Epidermal melanocyte (primary cell): ENCODE results near the gene TNK2.
"Not testable (repeated sequence)": the region's sequence is repeated elsewhere in the genome, so short reads cannot be mapped to it uniquely, and the experiment has no call there.

Source experiments
- DNase-seq: peaks from one replicate; pipeline ENCODE4 v3.0.0; 2011; ENCODE audit warnings: low spot score; ENCODE audit not compliant: insufficient read length

The TNK2 gene

DNA sequence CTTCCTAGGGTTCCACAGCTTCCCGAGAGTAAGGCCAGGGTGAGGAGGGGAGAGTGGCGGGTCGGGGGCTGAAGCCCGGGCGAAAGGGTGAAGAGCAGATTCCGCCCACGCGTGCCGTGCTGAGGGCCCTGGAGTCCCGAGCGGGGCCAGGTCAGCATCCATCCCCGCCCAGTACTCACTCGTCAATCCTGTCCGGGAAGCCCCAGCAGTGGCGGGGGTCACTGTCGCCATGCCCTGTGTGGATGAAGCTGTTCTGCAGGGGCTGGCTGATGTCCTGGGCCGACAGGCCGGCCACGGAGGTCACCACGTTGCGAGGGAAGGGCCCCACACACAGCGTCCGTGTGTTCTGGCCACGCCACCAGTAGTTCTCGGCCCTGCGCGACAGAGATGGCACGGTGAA, 36.3 kb downstream of the TNK2 start:
- no peak for DNase-seq

DNA sequence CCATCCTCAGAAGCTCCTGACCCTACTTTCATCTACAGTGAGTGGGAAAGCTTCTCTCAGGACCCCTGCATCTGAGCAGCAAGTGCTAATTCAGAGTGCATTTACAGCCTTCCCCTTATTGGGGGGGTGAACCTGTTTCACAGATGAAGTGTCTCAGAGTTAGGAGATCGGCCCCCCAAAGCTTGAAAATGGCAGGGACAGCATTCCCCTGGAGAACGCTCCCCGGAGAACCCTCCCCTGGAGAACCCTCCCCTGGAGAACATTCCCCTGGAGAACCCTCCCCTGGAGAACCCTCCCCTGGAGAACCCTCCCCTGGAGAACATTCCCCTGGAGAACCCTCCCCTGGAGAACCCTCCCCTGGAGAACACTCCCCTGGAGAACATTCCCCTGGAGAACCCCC, 36.7 kb downstream of the TNK2 start:
- not testable (repeated sequence) for DNase-seq

DNA sequence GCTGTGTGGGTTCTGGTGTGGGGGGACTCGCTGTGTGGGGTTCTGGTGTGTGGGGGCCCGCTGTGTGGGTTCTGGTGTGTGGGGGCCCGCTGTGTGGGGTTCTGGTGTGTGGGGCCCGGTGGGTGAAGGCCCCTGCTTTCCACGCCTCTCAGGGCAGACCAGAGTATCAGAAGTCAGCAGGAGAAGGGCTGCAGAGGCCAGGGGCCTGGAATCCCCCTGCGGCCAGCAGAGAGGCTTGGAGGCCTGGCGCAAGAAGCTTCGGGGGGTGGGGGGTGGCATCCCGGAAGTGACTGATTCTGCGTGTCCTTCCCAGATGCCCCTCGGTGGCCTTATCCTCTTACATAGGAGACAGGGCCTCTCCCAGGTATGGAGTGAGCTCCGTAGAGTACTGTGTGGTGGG, 37.4 kb downstream of the TNK2 start:
- DNase-seq = no peak

- DNase-seq = no peak
These were observed 37.9 kb downstream of the TNK2 start for GRCh38 chr3:195870442-195870841.

GRCh38 chr3:195869413-195870001, 38.8 kb downstream of the TNK2 start:
- DNase-seq = no peak

DNA sequence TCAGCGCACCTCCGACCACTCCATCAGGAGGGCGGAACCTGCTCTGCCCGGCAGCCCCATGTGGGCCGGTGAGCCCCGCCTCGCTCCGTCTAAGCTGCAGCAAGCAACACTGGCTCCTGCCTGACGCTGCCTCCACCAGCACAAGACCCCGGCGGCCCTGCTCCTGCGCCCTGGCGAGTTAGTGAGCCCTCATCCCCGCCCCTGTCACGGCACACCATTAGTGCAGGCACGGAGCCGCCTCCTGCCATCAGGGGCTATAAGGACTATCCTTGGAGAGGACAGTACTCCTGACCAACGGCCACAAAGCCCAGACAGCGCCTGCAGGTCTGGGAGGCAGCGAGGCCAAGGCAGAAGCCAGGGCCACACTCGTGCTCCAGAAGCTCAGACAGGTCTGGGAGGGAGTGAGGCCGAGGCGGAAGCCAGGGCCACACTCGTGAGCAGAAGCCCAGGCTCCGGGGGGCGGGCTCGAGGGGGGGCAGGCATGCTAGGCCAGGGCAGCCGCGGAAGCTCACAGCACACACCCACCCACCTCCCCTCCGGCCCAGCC, 39.4 kb downstream of the TNK2 start:
- no peak for DNase-seq

DNA sequence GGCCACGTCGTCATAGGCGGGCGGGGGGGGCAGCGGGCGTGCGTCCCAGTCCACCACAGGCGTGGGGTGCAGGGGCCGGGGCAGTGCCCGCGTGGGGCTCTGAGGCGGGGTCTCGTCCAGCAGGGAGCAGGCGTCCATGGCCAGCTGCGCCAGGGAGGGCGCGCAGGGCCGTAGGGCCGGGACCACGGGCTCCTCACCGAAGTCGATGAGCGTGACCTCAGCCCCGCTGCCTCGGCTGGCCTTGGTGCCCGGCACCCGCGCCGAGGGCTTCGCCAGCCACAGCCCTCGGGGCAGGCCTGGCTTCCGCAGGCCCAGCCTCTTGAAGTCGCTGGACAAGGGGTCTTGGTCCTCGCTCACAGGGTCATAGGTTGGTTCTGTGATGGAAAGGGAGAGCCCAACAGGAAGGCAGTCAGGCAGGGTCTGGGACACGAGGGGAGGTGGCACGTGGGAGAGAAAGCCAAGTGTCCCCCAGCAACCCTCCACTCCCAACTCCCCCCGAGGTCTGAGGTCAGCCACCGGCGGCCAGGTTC, 40.0 kb downstream of the TNK2 start:
- no peak for DNase-seq

DNA sequence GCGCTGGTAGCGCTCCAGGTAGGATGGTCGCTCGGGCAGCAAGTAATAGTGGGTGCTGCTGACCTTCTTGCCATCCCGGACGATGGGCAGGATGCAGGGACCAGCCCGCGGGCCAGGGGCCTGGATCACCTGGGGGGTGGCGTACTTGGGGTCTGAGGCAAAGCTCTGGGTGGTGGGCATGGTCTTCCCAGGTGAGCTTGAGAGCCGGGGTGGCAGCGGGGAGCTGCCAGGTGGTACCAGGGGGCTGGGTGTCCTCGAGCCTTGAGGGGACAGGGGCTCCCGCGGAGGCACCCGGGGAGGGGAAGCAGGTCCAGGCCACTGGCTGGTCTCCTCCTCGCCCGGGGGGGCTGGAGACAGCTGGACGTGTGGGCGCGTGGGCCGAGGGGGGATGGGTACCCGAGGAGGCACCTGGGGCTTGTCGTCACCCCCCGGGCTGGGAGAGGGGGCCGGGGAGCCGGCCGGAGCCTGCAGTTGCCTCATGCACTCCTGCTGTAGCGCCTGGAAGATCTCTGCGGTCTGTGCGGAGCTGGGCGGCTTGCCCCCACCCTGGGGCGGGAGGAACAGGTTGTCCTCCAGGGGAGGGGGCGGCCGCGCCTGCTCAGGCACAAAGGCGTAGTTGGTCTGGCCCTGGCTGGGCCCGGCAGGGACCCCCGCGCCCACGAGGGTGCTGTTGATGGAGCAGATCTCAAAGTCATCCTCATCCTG, 40.6 kb downstream of the TNK2 start:
- DNase-seq = no peak

GRCh38 chr3:195866686-195867511, 41.5 kb downstream of the TNK2 start:
- DNase-seq = no peak

DNA sequence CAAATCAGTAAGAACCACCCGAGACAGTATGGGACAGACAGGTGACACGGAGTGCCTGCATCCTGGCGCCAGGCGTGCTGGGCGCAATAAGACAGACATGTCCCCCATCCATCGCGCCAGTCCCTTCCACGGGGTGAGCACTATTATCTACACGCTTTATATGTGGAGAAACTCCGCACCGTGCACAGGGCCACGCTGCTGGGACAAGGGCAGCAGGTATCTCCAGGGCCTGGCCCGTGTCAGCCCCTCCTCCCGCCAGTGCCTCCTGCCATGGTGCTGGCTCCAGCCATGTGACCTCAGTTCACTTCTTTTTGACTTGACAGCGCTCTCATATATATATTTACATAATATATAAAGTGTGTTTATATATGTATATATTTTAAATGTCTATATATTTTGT, 42.6 kb downstream of the TNK2 start:
- no peak for DNase-seq

- DNase-seq = peak; percentile 89
These were observed 45.0 kb downstream of the TNK2 start for GRCh38 chr3:195863121-195864061.

- not testable (repeated sequence) for DNase-seq
These were observed 46.0 kb downstream of the TNK2 start for GRCh38 chr3:195862318-195862717.

DNA sequence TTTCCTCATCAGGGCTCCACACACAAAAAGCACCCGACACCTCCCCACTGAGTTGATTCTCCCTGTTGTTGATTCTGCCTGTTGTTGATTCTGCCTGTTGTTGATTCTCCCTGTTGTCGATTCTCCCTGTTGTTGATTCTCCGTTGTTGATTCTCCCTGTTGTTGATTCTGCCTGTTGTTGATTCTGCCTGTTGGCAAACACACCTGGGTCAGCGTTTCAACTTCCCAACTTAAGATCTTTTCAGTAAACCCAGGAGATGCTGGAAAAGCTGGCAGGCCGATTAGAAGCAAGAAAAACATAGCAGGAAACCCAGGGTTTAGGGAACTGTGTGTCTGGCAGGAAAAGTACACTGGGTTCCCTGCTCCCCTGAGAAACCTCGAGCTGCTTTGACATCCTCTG, 47.9 kb downstream of the TNK2 start:
- DNase-seq = no peak

- no peak for DNase-seq
These were observed 48.4 kb downstream of the TNK2 start for GRCh38 chr3:195859846-195860411.

- DNase-seq = peak; percentile 95
These were observed 49.1 kb downstream of the TNK2 start for GRCh38 chr3:195859061-195859845.

GRCh38 chr3:195856410-195857084, 51.8 kb downstream of the TNK2 start:
- DNase-seq = no peak

GRCh38 chr3:195855471-195856409, 52.6 kb downstream of the TNK2 start:
- no peak for DNase-seq
